AG04450 (cell line): Measurements from ENCODE around the gene MPPED2. TPM values are rescaled to one million over a fixed set of nuclear protein-coding genes. Genes with fewer than 3 reads are reported as not detected.

ENCODE experiments used
- CTCF ChIA-PET: fragments of 300-600, 350-600 bp; formaldehyde crosslinking; extraction: SDS; loops from one replicate; lab custom pipeline; 2022; ENCODE audit warnings: antibody characterized with exemption, inconsistent platforms; lab: Charles Lee
- POLR2A ChIA-PET: fragments of 350-600 bp; formaldehyde crosslinking; extraction: SDS; loops from one replicate; lab custom pipeline; 2021; ENCODE audit warnings: antibody characterized with exemption, inconsistent platforms; lab: Yijun Ruan, JAX
- DNase-seq: peaks from one replicate; pipeline ENCODE4 v3.0.0-alpha.2; 2011; ENCODE audit warnings: low read depth, low spot score
- H3K27ac ChIP-seq: one replicate; pipeline ENCODE4 v1.5.1; 2012; ENCODE audit warnings: low read depth, low read length, control low read depth
- H3K27me3 ChIP-seq: one replicate; pipeline ENCODE4 v1.6.0; 2012; ENCODE audit warnings: low read length; ENCODE audit not compliant: control insufficient read depth, insufficient read depth
- H3K4me3 ChIP-seq: 2 replicates; pipeline ENCODE4 v1.5.1; 2011; ENCODE audit warnings: mild to moderate bottlenecking, low read depth, low read length, control low read depth
- H3K9me3 ChIP-seq: 2 replicates; pipeline ENCODE4 v1.5.1; 2012; ENCODE audit warnings: low read length; ENCODE audit not compliant: control insufficient read depth, insufficient read depth
- CTCF ChIP-seq: IDR thresholded peaks from 2 replicates; pipeline ENCODE4 v1.5.1; 2011; ENCODE audit warnings: low read depth, low read length, control low read depth, inconsistent platforms
- polyA plus RNA-seq: library from polyadenylated mRNA; depleted of rRNA; stranded (reverse); fragments of >200 nt; gene quantifications from 2 replicates; pipeline ENCODE4 v1.2.3, GENCODE V29; 2011

MPPED2 gene
- polyA plus RNA-seq, 1 experiment, result not detected

GRCh38 chr11:30406978-30407762 is 179.0 kb downstream of the MPPED2 start:
- DNase-seq, result no peak
- TF ChIP-seq CTCF, result no peak
- no peak overlapping the region for H3K4me3 ChIP-seq
- ChIA-PET CTCF (no interaction called here), POLR2A (no interaction called here)
- H3K27me3 ChIP-seq, result no peaks in the 10 kb centered on the region
- H3K27ac ChIP-seq, result no peak overlapping the region
- H3K9me3 ChIP-seq, result no peaks in the 10 kb centered on the region

- Histone ChIP-seq H3K27ac (no peak overlapping the region), H3K9me3 (no peaks in the 10 kb centered on the region), H3K4me3 (no peak overlapping the region), H3K27me3 (no peaks in the 10 kb centered on the region)
- DNase-seq, result no peak
- no peak for TF ChIP-seq CTCF
- CTCF ChIA-PET, result no interaction called here
- POLR2A ChIA-PET, result no interaction called here
These were observed 180.8 kb downstream of the MPPED2 start for GRCh38 chr11:30405385-30405784.

- Histone ChIP-seq H3K27me3 (no peaks in the 10 kb centered on the region), H3K27ac (no peak overlapping the region), H3K9me3 (no peaks in the 10 kb centered on the region), H3K4me3 (no peak overlapping the region)
- CTCF ChIA-PET, result no interaction called here
- TF ChIP-seq CTCF, result no peak
- no peak for DNase-seq
- POLR2A ChIA-PET, result no interaction called here
These were observed 182.0 kb downstream of the MPPED2 start for GRCh38 chr11:30404136-30404535.

- H3K9me3 ChIP-seq, result no peaks in the 10 kb centered on the region
- DNase-seq, result no peak
- ChIA-PET POLR2A (no interaction called here), CTCF (no interaction called here)
- TF ChIP-seq CTCF, result no peak
- no peak overlapping the region for H3K4me3 ChIP-seq
- H3K27me3 ChIP-seq, result no peaks in the 10 kb centered on the region
- no peak overlapping the region for H3K27ac ChIP-seq
These were observed 190.4 kb downstream of the MPPED2 start for GRCh38 chr11:30395751-30396150.

- Histone ChIP-seq H3K27me3 (no peaks in the 10 kb centered on the region), H3K9me3 (no peaks in the 10 kb centered on the region), H3K4me3 (no peak overlapping the region), H3K27ac (no peak overlapping the region)
- ChIA-PET POLR2A (no interaction called here), CTCF (no interaction called here)
- TF ChIP-seq CTCF, result no peak
- no peak for DNase-seq
These were observed 193.1 kb downstream of the MPPED2 start for GRCh38 chr11:30393012-30393411.
